ENCODE measurements around the gene ZNF333.

ZNF333 gene

DNA sequence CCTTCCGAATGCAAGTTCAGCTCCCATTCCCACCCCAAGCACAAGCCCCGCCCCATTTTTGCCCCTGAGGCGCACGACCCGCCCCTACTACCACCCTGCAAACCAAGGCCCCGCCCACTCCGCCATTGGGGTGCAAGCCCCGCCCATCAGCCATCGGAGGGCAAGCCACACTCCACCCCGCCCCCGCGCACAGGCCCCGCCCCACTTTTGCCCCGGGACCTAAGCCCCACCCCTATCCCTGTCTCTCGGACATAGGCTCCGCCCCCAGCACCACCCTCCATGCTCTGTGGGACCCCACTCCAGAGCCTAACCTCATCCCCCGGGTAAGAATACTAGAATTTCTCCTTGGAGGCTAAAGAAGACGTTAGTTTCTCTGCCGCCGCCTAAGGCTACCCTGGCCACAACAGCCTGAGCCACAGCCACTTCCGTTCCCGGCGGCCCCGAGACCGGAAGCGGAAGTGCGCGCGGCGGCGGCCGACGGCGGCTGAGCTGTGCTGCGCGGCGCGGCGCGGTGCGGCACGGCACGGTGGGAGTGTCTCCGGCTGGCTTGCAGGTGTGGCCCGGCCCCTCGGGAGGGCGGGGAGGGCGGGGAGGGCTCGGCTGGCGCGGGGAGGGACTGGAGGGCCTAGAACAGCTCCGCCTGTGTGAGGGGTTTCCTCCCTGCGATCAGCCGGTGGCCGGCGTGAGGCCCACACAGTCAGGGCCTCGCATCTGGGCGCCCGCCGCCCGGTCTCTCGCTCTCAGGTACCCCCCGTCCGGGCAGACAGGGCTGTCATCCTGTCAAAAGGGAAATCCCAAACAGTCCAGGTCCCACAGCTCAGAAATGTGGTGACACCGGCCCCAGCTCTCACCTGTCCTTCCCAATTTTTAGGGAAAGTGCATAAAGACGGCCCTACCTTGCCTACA lies at the start of gene ZNF333:
Gene ZNF333 (plus strand): TSS at position 451 of the 906 bp plus-strand sequence. CDS start 3,444 bp downstream, outside the sequence.
- Histone ChIP-seq H4K20me1 (ENCODE audit: control insufficient read depth, insufficient read depth, low read depth, low read length) (no peaks in the 10 kb centered on the region), H3K4me1 (ENCODE audit: control insufficient read depth, low read length) (peaks cover 48% of the 10 kb centered on the region), H3K9me2 (replicated peaks; ENCODE audit: control insufficient read depth, low read length) (no peaks in the 10 kb centered on the region), H3K27ac (ENCODE audit: low read depth, low read length) (peak within 1 kb of the TSS; percentile 78), H3K79me2 (ENCODE audit: control insufficient read depth, low read length) (peaks cover 2% of the 10 kb centered on the region; the same call in 1 of the 2 replicates), H3F3A (ENCODE audit: control insufficient read depth, insufficient read depth) (peaks cover 15% of the 10 kb centered on the region), H3K9me3 (ENCODE audit: control insufficient read depth, insufficient read depth, low read length) (no peaks in the 10 kb centered on the region), H3K36me3 (ENCODE audit: control insufficient read depth, low read length) (no peaks in the 10 kb centered on the region), H3K4me2 (ENCODE audit: low read length) (peak within 1 kb of the TSS; percentile 99), H3K4me3 (ENCODE audit: low read length) (peak within 1 kb of the TSS; percentile 97), H3K27me3 (ENCODE audit: control insufficient read depth, low read length) (no peaks in the 10 kb centered on the region)
- TF ChIP-seq, protein P1, sequence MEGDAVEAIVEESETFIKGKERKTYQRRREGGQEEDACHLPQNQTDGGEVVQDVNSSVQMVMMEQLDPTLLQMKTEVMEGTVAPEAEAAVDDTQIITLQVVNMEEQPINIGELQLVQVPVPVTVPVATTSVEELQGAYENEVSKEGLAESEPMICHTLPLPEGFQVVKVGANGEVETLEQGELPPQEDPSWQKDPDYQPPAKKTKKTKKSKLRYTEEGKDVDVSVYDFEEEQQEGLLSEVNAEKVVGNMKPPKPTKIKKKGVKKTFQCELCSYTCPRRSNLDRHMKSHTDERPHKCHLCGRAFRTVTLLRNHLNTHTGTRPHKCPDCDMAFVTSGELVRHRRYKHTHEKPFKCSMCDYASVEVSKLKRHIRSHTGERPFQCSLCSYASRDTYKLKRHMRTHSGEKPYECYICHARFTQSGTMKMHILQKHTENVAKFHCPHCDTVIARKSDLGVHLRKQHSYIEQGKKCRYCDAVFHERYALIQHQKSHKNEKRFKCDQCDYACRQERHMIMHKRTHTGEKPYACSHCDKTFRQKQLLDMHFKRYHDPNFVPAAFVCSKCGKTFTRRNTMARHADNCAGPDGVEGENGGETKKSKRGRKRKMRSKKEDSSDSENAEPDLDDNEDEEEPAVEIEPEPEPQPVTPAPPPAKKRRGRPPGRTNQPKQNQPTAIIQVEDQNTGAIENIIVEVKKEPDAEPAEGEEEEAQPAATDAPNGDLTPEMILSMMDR (IDR thresholded peaks at IDR 0.05; ENCODE audit: low read depth, low read length, poor library complexity, severe bottlenecking), result no peak
- TF ChIP-seq EZH2phosphoT487 (IDR thresholded peaks at IDR 0.05; ENCODE audit: borderline replicate concordance, low read length), result no peak

DNA sequence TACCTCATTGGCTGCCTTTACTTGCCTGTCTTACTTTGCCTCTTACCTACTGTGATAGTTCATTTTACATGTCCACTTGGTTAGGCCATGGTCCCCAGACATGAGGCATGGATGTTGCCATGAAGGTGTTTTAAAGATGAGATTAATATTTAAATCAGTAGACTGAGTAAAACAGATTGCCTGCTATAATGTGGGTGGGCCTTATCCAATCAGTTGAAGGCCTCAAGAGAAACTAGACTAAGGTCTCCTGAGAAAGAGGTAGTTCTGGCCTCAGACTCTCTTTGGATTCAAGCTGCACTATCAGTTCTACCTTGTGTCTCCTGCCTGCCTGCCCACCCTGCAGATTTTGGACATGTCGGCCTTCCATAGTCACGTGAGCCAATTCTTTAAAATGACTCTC lies 41.3 kb upstream of the ZNF333 start:
- no peaks in the 10 kb centered on the region for H4K20me1 ChIP-seq (ENCODE audit: control insufficient read depth, insufficient read depth, low read depth, low read length)
- no peaks in the 10 kb centered on the region for H3K9me2 ChIP-seq (replicated peaks; ENCODE audit: control insufficient read depth, low read length)
- H3K27me3 ChIP-seq (ENCODE audit: control insufficient read depth, low read length), result peaks cover 3% of the 10 kb centered on the region; the same call in 1 of the 2 replicates
- TF ChIP-seq, protein P1 (IDR thresholded peaks at IDR 0.05; ENCODE audit: low read depth, low read length, poor library complexity, severe bottlenecking), result no peak
- no peak for TF ChIP-seq EZH2phosphoT487 (IDR thresholded peaks at IDR 0.05; ENCODE audit: borderline replicate concordance, low read length)
- peaks cover 11% of the 10 kb centered on the region for H3K4me1 ChIP-seq (ENCODE audit: control insufficient read depth, low read length)
- H3F3A ChIP-seq (ENCODE audit: control insufficient read depth, insufficient read depth), result no peaks in the 10 kb centered on the region
- H3K79me2 ChIP-seq (ENCODE audit: control insufficient read depth, low read length), result no peaks in the 10 kb centered on the region
- H3K9me3 ChIP-seq (ENCODE audit: control insufficient read depth, insufficient read depth, low read length), result no peaks in the 10 kb centered on the region
- no peak overlapping the region for H3K27ac ChIP-seq (ENCODE audit: low read depth, low read length)
- H3K36me3 ChIP-seq (ENCODE audit: control insufficient read depth, low read length), result no peaks in the 10 kb centered on the region
- H3K4me3 ChIP-seq (ENCODE audit: low read length), result no peak overlapping the region
- no peak overlapping the region for H3K4me2 ChIP-seq (ENCODE audit: low read length)

DNA sequence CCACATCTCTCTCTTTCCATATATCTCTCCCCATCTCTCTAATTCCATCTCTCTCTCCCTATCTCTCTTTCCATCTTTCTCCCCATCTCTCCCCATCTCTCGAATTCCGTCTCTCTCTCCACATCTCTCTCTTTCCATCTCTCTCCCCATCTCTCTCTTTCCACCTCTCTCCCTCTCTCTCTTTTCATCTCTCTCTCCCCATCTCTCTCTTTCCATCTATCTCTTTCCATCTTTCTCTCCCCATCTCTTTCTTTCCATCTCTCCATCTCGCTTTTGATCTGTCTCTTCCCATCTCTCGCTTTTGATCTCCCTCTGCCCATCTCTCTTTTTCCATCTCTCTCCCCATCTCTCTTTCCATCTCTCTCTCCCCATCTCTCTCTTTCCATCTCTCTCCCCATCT lies 40.8 kb upstream of the ZNF333 start:
- H3K9me2 ChIP-seq (replicated peaks; ENCODE audit: control insufficient read depth, low read length), result no peaks in the 10 kb centered on the region
- no peaks in the 10 kb centered on the region for H3F3A ChIP-seq (ENCODE audit: control insufficient read depth, insufficient read depth)
- H3K9me3 ChIP-seq (ENCODE audit: control insufficient read depth, insufficient read depth, low read length), result no peaks in the 10 kb centered on the region
- no peaks in the 10 kb centered on the region for H4K20me1 ChIP-seq (ENCODE audit: control insufficient read depth, insufficient read depth, low read depth, low read length)
- H3K27ac ChIP-seq (ENCODE audit: low read depth, low read length), result no peak overlapping the region
- peaks cover 3% of the 10 kb centered on the region; the same call in 1 of the 2 replicates for H3K27me3 ChIP-seq (ENCODE audit: control insufficient read depth, low read length)
- TF ChIP-seq, protein P1 (IDR thresholded peaks at IDR 0.05; ENCODE audit: low read depth, low read length, poor library complexity, severe bottlenecking), result no peak
- peaks cover 11% of the 10 kb centered on the region for H3K4me1 ChIP-seq (ENCODE audit: control insufficient read depth, low read length)
- no peaks in the 10 kb centered on the region for H3K36me3 ChIP-seq (ENCODE audit: control insufficient read depth, low read length)
- H3K79me2 ChIP-seq (ENCODE audit: control insufficient read depth, low read length), result no peaks in the 10 kb centered on the region
- H3K4me3 ChIP-seq (ENCODE audit: low read length), result no peak overlapping the region
- no peak overlapping the region for H3K4me2 ChIP-seq (ENCODE audit: low read length)
